Measurements from ENCODE around the gene PTPRE.

GRCh38 chr10:127916826-127917225 is 9.9 kb downstream of the PTPRE start:
- TF ChIP-seq, protein P1, sequence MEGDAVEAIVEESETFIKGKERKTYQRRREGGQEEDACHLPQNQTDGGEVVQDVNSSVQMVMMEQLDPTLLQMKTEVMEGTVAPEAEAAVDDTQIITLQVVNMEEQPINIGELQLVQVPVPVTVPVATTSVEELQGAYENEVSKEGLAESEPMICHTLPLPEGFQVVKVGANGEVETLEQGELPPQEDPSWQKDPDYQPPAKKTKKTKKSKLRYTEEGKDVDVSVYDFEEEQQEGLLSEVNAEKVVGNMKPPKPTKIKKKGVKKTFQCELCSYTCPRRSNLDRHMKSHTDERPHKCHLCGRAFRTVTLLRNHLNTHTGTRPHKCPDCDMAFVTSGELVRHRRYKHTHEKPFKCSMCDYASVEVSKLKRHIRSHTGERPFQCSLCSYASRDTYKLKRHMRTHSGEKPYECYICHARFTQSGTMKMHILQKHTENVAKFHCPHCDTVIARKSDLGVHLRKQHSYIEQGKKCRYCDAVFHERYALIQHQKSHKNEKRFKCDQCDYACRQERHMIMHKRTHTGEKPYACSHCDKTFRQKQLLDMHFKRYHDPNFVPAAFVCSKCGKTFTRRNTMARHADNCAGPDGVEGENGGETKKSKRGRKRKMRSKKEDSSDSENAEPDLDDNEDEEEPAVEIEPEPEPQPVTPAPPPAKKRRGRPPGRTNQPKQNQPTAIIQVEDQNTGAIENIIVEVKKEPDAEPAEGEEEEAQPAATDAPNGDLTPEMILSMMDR (IDR thresholded peaks at IDR 0.05): no peak
- no peak for TF ChIP-seq POLR2A (IDR thresholded peaks at IDR 0.05)

Measured in breast epithelium (tissue), 3 donors.